ENCODE results near the gene GATA6. TPM values are rescaled to one million over a fixed set of nuclear protein-coding genes. Genes with fewer than 3 reads are reported as not detected.

GATA6 gene
- total RNA-seq, 2 donors from 2014 or later = 106 to 158 TPM

DNA sequence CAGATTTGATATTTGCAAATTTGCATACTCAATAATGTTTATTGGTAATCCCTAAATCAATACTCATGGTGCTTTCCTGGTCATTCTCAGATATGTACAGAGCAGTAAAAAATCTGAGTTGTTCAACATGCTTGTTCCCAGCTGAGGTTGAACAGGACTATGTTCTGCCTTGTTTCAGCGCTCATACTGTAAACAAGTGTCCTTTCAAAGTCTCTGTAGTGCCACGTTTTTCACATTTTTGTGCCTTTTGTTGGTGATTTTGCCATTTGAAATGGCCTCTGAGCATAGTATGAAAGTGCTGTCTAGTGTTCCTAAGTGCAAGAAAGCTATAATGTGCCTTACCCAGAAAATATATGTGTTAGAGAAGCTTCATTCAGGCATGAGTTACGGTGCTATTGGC lies 16.0 kb upstream of the GATA6 start:
- Histone ChIP-seq H3K27ac (ENCODE audit: low read depth, low read length) (no peak overlapping the region), H3K4me3 (ENCODE audit: low read length) (no peak overlapping the region), H3K9ac (ENCODE audit: extremely low read depth, low read length, poor library complexity, severe bottlenecking) (no peak overlapping the region), H3K4me1 (ENCODE audit: control insufficient read depth, insufficient read depth, low read length) (no peaks in the 10 kb centered on the region), H3K36me3 (ENCODE audit: control insufficient read depth, insufficient read depth, low read length) (no peaks in the 10 kb centered on the region), H3K27me3 (ENCODE audit: control insufficient read depth, insufficient read depth, low read length, poor library complexity, severe bottlenecking) (no peaks in the 10 kb centered on the region), H3K9me3 (ENCODE audit: control insufficient read depth, low read length) (no peaks in the 10 kb centered on the region)
- Mint-ChIP-seq H3K36me3 (ENCODE audit: low read depth) (no peaks in the 10 kb centered on the region), H3K4me3 (no peak overlapping the region), H3K27me3 (ENCODE audit: insufficient read depth) (peaks cover 7% of the 10 kb centered on the region), H3K27ac (no peak overlapping the region), H3K4me1 (peaks cover 4% of the 10 kb centered on the region), H3K9me3 (no peaks in the 10 kb centered on the region)
- no peak for DNase-seq
- WGBS, 2 experiments (ENCODE audit: insufficient coverage in 1 of 2, insufficient read length in 1 of 2) = 67 to 96% methylated on average over 2 of the region's 3 CpGs
- no peak for TF ChIP-seq CTCF (conservative IDR thresholded peaks at IDR 0.05)

- H3K9me3 Mint-ChIP-seq = no peaks in the 10 kb centered on the region
- no peak overlapping the region for H3K27ac Mint-ChIP-seq
- Histone ChIP-seq H3K27me3 (ENCODE audit: control insufficient read depth, insufficient read depth, low read length, poor library complexity, severe bottlenecking) (no peaks in the 10 kb centered on the region), H3K4me3 (ENCODE audit: low read length) (no peak overlapping the region), H3K9me3 (ENCODE audit: control insufficient read depth, low read length) (no peaks in the 10 kb centered on the region), H3K4me1 (ENCODE audit: control insufficient read depth, insufficient read depth, low read length) (no peaks in the 10 kb centered on the region), H3K36me3 (ENCODE audit: control insufficient read depth, insufficient read depth, low read length) (no peaks in the 10 kb centered on the region), H3K27ac (ENCODE audit: low read depth, low read length) (no peak overlapping the region), H3K9ac (ENCODE audit: extremely low read depth, low read length, poor library complexity, severe bottlenecking) (no peak overlapping the region)
- peaks cover 9% of the 10 kb centered on the region for H3K4me1 Mint-ChIP-seq
- no peaks in the 10 kb centered on the region for H3K27me3 Mint-ChIP-seq (ENCODE audit: insufficient read depth)
- DNase-seq = no peak
- no peak overlapping the region for H3K4me3 Mint-ChIP-seq
- no peaks in the 10 kb centered on the region for H3K36me3 Mint-ChIP-seq (ENCODE audit: low read depth)
- WGBS, 2 experiments (ENCODE audit: insufficient coverage in 1 of 2, insufficient read length in 1 of 2) = 90 to 100% methylated on average over 2 of the region's 2 CpGs
- TF ChIP-seq CTCF (conservative IDR thresholded peaks at IDR 0.05) = no peak
These were observed 13.8 kb upstream of the GATA6 start for GRCh38 chr18:22155584-22155983.

GRCh38 chr18:22159014-22159413 lies 10.4 kb upstream of the GATA6 start:
- Histone ChIP-seq H3K27ac (ENCODE audit: low read depth, low read length) (no peak overlapping the region), H3K4me1 (ENCODE audit: control insufficient read depth, insufficient read depth, low read length) (peaks cover 18% of the 10 kb centered on the region), H3K27me3 (ENCODE audit: control insufficient read depth, insufficient read depth, low read length, poor library complexity, severe bottlenecking) (peaks cover 5% of the 10 kb centered on the region), H3K9ac (ENCODE audit: extremely low read depth, low read length, poor library complexity, severe bottlenecking) (no peak overlapping the region), H3K36me3 (ENCODE audit: control insufficient read depth, insufficient read depth, low read length) (peaks cover 9% of the 10 kb centered on the region), H3K9me3 (ENCODE audit: control insufficient read depth, low read length) (no peaks in the 10 kb centered on the region), H3K4me3 (ENCODE audit: low read length) (no peak overlapping the region)
- peak; percentile 77 for DNase-seq
- H3K4me1 Mint-ChIP-seq = peaks cover 33% of the 10 kb centered on the region
- no peaks in the 10 kb centered on the region for H3K36me3 Mint-ChIP-seq (ENCODE audit: low read depth)
- no peak for TF ChIP-seq CTCF (conservative IDR thresholded peaks at IDR 0.05)
- no peak overlapping the region for H3K4me3 Mint-ChIP-seq
- H3K27ac Mint-ChIP-seq = peak overlapping the region; percentile 21
- no peaks in the 10 kb centered on the region for H3K9me3 Mint-ChIP-seq
- peaks cover 23% of the 10 kb centered on the region for H3K27me3 Mint-ChIP-seq (ENCODE audit: insufficient read depth)
- 23 to 72% methylated on average over 2 of the region's 2 CpGs for WGBS, 2 experiments (ENCODE audit: insufficient coverage in 1 of 2, insufficient read length in 1 of 2)

Data from endodermal cell (in vitro differentiated cells).